Ureter (tissue), 1 donor: Measurements from ENCODE around the gene PNMA6E. TPM values are rescaled to one million over a fixed set of nuclear protein-coding genes. Genes with fewer than 3 reads are reported as not detected.
"Not testable (repeated sequence)": the region's sequence is repeated elsewhere in the genome, so short reads cannot be mapped to it uniquely, and the experiment has no call there.

ENCODE experiments used
- DNase-seq: peaks from one replicate; pipeline ENCODE4 v3.0.0-alpha.2; 2020; ENCODE audit warnings: low spot score
- total RNA-seq: library from RNA; stranded (reverse); gene quantifications from one replicate; pipeline ENCODE4 v1.2.4, GENCODE V29; 2023
- donor health status: DM: yes; HTN: yes; CAD: no.

Gene PNMA6E
- total RNA-seq, 1 donor from 2014 or later: not detected

DNA sequence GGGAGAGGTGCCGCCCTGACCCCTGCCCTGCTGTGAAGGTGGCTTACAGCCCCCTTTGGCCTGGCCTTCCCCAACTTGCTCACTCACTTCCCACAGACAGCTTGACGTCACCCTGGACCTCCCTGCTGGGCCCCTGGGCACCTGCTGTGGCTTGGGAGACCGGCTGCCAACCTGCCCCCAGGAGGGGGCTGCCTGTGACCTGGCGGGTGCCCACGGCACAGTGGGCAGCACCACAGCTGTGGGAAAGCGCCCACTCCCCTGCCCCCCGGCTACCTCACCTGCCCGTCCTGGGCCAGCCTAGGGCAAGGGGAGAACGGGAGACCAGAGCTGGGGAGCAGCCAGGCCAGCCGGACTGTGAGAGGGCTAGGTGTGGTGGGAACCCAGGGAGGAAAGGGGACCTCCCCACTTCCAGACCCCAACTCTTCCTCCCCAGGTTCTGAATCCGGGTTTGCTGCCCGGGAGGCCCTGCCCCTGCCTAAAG lies 7.8 kb upstream of the PNMA6E start:
- DNase-seq: no peak

DNA sequence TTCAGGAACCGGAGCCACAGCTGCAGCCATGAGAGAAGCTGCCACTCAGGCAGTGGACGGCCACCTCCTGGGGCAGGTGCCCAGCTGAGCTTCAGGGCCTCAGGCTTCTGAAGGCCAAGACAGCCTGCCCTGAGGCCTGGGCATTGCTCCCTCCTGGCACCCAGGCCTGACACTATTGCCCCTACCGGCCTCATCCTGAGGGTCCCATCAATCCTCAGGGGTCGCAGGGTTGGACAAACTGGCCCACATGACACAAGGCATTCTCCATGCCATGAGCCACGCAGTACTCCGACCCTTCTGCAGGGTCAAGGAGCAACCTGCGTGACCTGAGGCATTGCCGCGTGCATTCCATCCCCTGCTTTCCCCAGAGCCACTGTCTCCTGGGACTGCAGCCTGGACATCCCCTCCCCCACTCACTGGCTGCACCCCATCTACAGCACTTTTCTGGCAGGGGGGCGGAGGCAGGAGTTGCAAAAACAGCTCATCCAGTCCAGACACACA lies 7.1 kb upstream of the PNMA6E start:
- no peak for DNase-seq

DNA sequence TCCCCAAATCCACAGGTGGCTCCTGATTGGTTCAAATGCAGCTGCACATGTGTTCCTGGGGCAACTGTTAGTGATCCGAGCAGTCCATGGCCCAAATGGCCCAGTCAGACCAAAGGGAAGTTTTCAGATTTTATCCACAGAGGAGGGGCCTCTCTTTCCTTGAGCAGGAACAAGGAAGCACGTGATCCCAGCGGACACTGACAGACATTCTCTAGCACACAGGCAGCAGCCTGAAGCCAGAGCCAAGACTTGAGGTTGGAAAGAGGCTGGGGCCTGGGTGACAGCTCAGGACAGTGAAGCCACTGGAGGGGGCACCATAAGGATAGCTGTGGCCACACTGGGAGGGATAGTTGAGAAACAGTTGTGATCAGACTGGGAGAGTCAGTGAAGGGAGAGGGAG lies 6.6 kb upstream of the PNMA6E start:
- DNase-seq: no peak

DNA sequence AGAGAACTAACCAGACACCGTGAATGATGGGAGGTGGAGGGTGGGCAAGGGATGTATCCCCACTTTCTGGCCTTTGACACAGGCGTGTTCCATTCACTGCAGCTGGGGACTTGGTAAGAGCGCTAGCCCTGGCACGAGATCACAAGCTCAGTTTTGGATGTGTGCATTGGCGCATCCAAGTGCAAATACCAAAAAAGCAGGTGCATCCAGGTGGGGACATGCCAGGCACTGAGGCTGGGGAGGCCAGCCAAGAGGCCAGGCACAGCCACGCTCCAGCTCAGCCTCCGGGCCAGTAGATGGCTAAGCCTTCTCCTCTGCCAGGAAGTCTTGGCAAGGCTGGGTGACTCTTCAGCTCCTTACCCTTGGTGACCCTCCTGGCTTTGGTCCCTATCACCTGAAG lies 5.8 kb upstream of the PNMA6E start:
- no peak for DNase-seq

DNA sequence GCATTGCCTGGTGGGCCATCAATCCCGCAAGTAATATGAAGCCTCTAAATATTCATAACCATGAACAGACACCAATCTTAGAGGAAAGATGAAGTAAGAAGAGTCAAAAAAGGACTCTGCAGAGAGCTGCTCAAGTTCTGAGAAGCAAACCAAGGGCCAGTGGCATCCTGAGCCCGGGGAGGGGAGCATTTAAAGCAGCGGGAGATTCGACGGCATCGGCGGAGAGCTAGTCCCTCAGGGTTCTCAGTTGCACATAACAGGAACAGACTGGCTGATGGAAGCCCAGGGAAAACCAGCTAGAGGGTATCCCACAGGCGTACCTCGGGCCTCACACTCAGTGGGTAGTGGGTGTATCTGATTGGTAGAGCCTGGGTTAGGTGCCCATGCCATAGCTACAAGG lies 4.9 kb upstream of the PNMA6E start:
- DNase-seq: no peak

DNA sequence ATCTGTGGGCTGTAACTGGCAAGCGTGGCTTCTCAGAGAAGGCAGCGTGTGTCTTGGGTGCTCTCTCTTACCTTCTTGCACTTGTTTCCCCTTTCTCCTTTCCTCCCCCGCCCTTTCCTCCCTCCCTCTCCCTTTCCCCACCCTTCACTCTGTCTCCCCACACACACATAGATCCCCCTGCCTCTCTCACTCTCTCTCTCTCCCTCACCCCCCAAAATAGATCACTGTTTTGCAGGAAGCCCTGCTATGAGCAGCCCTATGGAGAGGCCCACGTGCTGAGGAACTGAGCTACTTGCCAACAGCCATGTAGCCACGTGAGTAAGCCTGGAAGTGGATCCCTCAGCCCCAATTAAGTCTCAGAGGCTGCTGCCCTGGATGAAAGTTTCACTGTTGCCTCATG lies 4.3 kb upstream of the PNMA6E start:
- DNase-seq: no peak

DNA sequence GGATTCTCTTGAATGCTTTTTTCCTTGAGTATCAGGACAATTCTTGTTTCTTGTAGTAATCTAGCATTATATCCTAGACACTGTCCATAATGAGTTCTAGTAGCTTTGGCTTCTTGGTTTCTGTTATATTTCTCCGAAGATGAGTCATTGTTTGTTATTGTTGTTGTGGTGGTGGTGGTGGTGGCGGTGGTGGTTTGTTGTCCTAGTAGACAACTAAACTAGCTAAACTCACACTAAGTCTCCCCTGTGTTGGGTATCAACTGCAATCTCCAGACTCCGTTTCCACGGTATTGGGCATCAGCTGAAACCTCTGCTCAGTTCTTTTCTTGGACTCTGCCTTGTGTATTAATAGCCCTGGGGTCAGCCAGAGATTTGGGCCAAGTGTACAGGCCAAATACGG lies 3.2 kb upstream of the PNMA6E start:
- not testable (repeated sequence) for DNase-seq

DNA sequence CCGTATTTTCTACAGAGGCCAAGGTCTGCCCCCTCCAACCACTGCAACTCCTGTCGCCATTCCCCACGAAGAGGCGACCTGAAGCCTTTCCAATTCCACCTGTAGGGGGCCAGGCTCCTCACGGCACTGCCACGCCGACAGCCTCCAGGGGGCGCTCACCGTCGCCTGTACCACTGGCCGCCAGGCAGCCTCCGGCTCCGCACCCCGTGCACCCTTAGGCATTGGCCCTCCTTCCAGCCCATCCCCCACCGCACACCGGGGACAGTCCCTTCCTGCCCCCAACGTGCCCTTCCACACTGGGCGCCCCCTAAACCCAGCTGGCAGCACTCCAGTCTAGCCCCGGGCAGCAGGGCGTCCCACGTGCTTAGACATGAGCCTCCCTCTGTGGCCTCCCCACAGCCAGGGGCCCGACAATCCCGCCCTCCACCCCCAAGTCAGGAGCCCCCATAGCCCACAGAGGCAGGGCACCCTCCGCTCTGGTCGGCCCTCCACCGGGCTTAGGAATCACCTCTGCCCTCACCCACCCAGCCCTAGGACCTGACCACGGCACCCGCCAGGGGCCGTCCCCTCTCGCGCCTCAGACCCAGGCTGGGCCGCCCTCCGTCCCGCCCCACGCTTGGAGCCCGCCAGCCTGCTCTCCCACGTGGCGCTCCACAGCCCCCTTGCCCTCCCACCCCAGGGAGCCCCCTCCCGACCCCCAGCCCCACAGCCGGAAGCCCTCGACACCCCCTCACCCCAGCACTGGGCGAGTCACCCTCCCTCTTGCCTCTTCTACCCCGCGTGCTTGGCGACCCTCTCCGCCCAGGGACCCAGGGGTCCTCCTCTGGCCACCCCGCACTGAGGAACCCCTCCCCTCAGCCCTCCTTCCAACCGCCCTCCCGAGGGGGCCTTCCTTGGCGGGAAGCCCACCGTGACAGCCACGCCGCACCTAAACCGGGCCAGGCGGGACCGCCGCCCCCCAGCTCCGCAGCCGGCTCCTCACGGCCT lies 711 bp downstream of the PNMA6E start:
- DNase-seq: no peak

DNA sequence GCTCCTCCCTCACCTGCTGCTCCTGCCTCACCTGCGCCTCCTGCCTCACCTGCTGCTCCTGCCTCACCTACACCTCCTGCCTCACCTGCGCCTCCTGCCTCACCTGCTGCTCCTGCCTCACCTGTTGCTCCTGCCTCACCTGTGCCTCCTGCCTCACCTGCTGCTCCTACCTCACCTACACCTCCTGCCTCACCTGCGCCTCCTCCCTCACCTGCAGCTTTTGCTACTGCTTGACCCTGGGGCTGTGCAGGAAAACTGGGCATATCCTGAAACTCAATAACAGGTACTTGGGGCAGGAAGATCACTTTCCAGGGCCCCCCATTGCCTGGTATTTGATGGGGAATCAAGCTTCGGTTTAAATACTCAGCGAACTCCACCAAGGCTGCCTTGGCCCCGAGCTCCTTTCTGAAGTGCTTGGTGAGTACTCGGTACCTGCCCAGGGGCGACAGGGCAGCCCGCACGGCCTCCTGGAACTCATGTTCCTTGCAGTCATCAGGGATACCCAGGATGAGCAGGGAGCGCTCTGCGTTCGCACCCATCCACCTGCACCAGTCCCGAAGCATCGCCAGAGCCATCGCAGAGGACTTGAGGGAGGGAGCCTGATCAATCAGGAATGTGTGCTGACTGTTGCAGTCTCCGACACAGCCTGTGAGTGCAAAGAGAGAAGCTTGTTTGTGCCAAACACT lies 2.7 kb downstream of the PNMA6E start:
- DNase-seq: no peak

DNA sequence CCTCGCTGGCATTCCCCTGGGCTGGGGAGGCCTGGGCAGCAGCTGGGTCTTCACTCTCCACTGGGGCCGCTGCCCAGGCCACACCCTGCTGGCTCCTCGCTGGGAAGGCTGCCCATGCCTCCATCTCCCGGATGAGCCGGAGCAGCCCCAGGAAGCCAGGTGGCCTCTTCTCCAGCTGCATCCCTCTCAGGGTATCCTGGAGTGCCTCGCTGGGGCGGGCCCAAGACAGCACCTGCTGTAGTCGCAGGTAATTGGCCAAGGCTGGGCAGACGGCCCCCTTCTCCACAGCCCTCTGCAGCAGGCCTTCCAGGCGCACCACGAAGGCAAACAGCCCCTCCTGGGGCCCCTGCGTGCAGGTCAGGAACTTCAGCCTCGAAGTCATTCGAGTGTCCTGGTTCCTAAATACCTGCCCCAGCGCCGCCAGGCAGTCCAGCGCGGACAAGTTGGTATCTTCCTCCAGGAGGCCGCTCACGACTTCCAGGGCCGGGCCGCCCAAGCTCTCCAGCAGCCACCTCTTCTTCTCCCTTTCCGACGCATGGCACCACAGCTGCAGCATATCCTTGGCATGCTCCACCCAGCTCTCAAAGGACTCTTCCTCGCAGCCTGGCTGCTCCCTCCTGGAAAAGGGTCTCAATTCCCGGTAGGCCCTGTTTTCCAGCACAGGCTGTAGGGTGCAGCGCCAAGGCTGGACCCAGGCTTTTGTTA lies 3.7 kb downstream of the PNMA6E start:
- no peak for DNase-seq

DNA sequence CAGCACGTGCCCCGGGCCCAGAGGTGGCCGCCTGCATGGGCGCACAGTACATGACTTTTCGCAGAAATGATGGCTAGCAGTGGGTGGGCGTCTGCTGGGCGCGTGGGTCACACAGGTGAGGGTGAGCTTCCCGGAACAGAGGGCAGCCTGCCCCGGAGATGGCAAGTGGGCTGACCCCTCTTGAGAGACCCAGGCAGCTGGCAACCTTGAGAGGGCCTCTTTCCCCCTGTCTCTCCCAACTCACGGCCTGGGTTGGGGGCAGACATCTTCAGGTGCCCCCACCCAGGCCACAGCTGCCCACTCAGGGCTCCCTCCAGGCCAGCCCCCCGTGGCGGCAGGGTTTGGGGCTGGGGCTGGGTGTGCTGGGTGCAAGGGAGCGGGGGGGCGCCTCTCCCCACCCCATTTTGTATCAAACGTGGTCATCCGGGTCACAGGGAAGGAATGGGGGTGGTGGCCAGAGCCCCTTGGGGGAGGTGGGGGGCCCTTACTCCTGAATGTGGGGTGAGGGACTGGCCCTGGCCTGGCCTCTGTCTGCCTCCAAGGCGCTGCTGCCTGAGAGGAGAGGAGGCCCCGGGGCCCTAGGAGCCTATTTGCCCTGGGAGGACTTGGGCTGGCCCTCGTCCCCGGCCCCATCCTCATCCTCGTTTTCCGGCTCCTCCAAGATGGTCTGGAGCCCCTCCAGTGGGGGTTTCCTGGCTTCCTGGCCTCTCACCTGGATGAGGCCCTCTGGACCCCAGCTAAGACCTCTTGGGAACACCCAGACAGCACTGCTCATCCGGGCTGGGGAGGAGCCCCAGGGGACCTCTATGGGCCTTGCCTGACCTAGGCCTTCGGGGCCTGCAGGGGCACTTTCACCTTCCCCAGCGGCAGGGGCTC lies 4.6 kb downstream of the PNMA6E start:
- no peak for DNase-seq

DNA sequence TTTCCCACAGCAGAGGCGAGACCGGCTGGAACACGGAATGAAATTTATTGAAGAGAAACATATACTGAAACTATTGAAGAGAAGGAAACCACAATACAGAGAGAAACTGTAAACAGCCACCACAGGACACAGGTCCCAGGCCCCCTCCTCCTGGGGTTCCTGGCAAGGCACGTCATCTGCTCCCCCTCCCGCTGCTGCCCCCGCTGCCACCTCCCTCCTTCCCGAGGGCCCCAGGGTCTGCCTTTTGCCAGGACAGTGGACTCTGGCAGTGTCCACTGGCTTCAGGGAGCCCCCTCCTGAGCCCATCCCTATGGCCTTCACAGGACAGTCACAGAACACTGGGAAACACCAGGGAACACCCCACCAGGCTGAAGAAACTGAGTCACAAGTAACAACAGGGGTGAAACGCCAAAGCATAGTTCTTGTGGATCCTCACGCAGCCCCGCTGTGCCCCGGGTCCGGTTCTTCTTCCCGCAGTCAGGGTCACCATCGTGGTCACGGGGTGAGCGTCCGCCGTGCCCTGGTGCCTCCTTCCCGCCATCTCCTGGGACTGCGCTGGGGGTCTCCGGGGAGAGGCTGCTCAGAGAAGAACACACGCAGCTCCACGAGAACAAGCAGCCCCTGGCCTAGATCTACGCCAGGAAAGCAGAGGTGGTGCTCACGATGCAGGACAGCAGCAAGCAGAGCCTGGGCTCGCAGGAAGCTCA lies 5.4 kb downstream of the PNMA6E start:
- DNase-seq: no peak

DNA sequence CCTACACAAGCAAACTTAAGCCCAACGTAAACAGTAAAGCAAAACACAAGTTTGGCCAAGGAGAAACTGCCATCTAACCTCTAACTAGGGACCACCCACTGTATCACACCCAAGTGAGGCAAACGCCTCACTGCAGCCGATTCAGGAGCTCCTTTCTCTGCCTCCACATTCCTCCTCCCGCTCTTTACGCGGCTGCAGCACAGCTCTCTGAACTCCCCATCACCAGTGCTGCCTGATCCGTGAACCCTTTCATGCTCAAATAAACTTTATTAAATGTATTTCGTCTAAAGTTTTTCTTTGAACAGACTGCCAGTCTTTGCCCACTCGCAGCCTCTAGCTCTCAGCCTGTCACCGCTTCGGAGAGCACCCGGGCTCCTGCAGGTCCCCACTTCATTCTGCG lies 6.5 kb downstream of the PNMA6E start:
- DNase-seq: no peak

DNA sequence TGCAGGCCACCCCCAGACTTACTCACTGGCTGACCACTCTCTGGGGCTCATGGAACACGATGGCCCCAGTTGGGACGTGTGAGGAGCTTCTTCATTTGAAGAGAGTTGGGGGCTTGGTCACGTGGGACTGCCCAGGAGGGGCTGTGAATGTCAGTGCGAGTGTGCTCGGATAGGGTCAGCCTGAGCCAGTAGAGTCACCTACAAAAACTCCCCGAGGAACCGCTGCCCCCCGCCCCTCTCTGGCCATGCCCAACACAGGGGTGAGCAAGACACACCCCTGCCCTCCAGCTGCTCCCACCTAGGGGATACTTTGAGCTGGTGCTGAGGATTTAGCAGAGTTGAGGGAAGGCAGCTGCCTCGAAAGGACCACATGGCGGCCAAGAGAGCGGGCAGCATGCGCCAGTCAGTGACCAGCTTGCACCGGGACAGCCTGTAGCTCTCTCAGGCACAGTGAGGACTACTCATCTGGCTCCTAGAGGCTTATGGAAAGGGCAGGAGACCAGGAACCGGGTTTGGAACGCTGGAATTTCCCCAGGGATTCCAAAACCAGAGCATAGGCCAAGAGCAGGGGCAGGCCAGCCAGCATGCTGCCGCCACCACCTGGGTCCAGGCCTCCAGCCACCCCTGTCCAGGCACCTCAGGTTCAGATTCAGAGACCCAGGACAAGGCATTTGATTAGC lies 8.4 kb downstream of the PNMA6E start:
- no peak for DNase-seq

DNA sequence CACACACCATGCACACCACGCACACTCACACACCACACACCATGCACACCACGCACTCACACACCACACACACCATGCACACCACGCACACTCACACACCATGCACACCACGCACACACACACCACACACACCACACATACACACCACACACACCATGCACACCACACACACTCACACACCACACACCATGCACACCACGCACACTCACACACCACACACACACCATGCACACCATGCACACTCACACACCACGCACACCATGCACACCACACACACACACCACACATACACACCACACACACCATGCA lies 11.7 kb downstream of the PNMA6E start:
- DNase-seq: not testable (repeated sequence)

DNA sequence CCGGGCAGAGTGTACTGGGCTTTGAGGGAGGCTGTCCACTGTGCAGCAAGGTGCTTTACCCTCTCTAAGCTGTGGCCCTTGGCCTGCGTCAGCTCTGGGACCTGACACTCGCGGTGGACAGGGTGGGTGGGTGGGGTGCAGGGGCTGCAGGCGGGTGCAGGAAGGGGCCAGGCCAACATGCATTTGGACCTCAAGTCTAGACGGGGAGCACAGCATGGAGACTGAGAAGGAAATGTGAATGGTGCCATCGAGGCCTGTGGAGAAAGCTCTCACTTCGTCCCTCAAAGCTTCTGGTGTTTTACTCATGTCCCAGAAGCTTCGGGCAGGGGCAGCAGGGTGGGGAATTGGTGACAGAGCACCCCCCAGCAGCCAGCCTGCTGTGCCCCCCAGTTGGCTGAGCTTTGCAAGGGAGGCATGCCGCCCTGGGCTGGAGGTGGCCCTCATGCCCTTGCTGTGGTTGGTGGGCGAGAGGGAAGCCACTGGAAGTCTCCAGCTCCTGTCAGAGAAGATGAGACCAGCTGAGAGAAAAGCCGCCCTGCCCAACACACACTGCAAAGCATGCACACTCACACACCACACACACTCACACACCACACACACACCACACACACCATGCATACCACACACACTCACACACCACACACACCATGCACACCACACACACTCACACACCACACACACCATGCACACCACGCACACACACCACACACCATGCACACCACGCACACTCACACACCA lies 12.3 kb downstream of the PNMA6E start:
- DNase-seq: no peak

DNA sequence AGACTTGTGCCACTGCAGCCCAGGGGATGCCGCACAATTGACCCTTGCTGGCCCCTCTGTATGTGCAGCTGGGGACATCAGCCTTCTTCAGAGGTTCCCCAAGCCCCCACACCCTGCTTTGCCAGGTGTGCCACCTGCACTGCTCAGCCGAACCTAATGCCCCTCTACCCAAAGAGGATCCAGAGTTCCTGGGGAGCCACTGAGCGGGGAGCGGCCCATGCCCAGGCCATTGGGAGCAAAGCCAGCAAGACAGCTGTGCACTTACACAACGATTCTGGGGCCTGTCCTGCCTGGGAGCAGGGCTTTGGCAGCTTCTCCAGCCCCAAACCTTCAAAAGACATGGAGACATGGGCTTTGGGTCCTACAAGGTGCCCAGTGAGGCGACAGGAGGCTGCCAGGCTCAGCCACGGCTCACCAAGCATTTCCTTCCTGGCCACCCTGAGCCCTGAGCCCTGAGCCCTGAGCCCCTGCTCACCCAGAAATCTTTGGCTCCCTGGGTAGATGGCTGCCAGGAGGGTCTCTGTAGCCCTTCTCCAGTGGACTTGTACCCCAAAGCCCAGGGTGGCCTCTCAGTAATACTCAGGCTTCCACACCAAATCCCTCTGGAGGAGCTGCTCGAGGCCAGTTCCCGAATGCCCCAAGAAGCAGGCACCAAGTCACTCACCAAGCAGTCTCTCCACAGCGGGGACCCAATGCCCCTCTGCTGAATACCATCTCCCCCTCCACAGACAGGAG lies 13.0 kb downstream of the PNMA6E start:
- DNase-seq: no peak

DNA sequence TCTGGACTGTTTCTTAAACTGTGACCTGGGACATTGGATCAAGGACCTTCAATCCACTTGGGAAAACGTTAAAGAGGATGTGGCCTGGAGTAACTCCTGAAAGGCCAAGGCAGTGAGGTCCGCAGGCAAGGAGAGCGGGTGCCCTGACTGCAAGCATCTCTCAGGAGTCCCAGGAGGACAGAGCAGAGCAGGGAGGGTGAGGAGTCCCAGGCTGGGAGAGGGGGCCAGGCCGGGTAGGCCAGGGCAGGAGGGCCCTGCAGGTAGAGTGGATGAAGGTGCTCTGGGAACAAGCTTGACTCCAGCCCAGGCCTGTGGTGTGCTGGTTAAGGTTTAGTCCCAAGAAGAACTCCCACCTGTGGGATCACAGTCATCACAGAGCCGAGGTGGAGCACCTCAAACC lies 13.8 kb downstream of the PNMA6E start:
- DNase-seq: no peak

DNA sequence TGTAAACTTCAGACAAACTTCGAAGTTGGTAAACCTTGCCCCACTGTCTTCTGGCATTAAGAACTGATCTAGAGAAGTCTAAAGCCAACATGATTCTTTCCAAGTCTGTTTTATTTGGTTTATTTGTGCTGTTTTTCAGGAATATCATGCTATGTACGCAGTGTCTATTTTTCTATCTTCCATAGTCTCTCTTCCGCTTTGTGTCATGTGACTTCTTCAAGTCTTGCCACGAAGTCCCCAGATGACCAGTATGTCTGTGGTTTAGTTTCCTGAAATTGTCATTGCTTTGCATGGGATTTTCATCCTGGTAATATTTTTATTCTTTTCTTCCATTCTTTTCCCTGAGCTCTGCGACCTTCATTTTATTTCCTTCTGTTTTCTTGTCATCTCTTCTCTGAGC lies 15.1 kb downstream of the PNMA6E start:
- no peak for DNase-seq
